ENCODE measurements around the gene SEC24C.
"Not testable (repeated sequence)": the region's sequence is repeated elsewhere in the genome, so short reads cannot be mapped to it uniquely, and the experiment has no call there.

SEC24C gene, protein sequence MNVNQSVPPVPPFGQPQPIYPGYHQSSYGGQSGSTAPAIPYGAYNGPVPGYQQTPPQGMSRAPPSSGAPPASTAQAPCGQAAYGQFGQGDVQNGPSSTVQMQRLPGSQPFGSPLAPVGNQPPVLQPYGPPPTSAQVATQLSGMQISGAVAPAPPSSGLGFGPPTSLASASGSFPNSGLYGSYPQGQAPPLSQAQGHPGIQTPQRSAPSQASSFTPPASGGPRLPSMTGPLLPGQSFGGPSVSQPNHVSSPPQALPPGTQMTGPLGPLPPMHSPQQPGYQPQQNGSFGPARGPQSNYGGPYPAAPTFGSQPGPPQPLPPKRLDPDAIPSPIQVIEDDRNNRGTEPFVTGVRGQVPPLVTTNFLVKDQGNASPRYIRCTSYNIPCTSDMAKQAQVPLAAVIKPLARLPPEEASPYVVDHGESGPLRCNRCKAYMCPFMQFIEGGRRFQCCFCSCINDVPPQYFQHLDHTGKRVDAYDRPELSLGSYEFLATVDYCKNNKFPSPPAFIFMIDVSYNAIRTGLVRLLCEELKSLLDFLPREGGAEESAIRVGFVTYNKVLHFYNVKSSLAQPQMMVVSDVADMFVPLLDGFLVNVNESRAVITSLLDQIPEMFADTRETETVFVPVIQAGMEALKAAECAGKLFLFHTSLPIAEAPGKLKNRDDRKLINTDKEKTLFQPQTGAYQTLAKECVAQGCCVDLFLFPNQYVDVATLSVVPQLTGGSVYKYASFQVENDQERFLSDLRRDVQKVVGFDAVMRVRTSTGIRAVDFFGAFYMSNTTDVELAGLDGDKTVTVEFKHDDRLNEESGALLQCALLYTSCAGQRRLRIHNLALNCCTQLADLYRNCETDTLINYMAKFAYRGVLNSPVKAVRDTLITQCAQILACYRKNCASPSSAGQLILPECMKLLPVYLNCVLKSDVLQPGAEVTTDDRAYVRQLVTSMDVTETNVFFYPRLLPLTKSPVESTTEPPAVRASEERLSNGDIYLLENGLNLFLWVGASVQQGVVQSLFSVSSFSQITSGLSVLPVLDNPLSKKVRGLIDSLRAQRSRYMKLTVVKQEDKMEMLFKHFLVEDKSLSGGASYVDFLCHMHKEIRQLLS

GRCh38 chr10:73743905-73744663 lies at the start of gene SEC24C:
Gene SEC24C, plus strand, starts transcription at chr10:73744372. Its CDS starts 2,461 bp downstream, at chr10:73746833.
- peak; percentile 95 for DNase-seq (ENCODE audit: low spot score)

DNA sequence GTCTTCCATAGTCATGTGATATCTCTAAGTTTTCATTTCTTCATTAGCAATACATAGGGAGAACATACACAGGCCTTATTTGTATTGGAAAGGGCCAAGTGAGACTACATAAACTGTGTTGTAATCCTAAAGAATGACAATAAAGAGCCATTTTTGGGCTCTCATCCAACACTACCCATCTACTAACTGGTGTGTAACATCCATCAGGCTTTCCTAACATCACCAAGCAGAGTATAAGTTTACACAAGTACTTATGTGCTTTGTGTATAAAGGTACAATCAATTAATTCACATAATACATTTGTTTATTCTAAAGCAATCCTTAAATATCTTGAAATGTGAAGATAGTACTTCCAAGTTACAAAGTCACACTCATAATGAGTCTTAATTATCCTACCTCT lies 48.9 kb upstream of the SEC24C start:
- DNase-seq (ENCODE audit: low spot score), result not testable (repeated sequence)

DNA sequence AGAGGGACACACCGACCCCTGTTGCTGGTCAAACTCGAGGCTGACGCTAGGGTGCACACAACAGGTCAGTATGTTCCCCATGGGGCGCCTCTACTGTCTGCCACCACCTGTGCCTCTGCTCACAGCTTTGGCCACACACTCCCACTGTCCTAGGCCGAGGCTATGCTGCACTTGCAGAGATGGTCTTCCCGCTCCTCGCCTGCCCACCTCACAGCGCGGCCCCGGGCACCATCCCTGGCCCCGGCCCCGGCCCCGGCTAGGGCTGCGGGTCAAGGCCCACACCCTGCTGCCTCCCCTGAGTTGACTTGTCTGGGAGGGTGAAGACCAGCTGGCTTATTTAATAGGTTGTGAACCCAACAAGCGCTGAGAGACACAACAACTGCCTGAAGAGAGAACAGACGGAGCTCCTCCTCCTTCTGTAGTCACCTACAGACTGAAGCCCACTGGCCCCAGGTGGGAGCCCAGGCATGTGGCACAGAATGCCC lies 46.5 kb upstream of the SEC24C start, which contains the start of gene AGAP5:
AGAP5 (minus strand) TSS at position 435 of the 485 bp plus-strand sequence; CDS start at position 81, 354 bp downstream.
- DNase-seq (ENCODE audit: low spot score), result not testable (repeated sequence)

GRCh38 chr10:73698819-73699218 lies 45.4 kb upstream of the SEC24C start:
- DNase-seq (ENCODE audit: low spot score), result not testable (repeated sequence)

DNA sequence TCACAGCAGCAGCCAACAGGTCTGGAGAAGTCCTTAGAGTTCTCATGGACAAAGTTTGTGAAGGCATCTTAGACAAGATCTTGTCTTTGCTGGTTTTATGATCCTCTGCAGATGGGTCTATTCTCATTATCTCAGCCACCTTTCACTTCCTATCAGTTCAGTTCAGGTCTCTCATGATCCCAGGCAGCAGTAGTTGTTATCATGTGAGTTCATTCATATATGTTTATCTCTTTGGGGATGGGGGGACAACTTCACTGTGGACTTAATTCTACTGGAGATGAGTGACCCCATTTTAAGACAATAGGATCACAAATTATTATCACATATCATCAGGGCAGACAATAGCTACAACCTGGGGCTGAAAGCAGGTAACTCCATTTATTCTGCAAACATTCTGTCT lies 40.2 kb upstream of the SEC24C start:
- DNase-seq (ENCODE audit: low spot score), result not testable (repeated sequence)

- DNase-seq (ENCODE audit: low spot score), result not testable (repeated sequence)
These were observed 38.6 kb upstream of the SEC24C start for GRCh38 chr10:73705506-73706072.

DNA sequence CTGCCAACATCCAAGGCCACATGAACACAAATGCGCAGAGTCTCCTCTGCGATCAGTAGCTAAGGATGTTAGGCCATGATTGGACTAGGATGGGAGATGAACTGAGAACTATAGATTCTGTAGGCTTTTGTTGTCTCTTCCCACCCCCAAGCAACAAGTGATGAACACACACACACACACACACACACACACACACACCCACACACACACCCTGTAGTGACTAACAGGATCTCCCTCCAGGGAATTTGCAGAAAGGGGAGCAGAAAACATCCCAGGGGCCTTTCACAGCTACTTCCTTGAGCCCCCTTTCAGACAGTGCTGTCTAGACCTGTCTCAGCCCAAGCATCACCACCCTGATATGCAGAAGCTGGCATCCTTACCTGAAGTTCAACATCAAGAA lies 37.7 kb upstream of the SEC24C start:
- DNase-seq (ENCODE audit: low spot score), result not testable (repeated sequence)

- not testable (repeated sequence) for DNase-seq (ENCODE audit: low spot score)
These were observed 36.5 kb upstream of the SEC24C start for GRCh38 chr10:73707628-73708027.

DNA sequence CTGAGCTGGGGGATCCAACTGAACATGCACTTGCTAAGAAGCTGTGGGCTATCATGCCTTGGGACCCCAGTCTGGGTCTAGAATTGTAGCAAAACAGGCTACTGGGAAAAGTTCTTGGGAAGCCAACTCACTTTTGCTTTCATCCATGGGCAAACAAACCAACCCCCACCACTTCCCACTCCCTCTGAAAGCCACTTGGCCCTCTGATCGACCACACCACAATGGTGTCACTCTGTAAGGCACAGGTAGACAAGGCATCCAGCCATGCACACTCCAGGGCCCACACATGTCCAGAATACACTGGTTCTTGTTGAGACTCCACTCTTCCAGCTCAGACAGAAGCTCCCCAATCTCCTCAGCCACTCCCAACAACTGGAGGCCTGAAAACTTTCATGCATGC lies 36.0 kb upstream of the SEC24C start:
- DNase-seq (ENCODE audit: low spot score), result not testable (repeated sequence)

DNA sequence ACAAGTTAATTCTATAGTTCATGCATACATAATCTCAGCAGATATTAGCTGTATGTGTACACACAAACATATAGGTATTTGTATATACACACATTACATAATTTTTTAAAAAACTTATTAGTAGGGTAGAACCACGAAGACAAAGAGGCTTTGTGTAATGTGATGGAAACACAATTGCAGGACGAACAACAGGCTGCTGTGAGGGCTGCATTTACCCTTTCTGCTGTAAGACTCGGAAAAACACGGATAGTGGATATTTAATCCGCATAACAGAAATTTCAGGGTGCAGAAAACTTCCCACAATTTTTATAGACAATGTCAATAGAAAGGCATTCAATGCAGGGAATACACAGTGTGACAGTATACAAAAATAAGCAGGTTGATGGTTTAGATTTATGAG lies 32.5 kb upstream of the SEC24C start:
- not testable (repeated sequence) for DNase-seq (ENCODE audit: low spot score)

- DNase-seq (ENCODE audit: low spot score), result not testable (repeated sequence)
These were observed 30.3 kb upstream of the SEC24C start for GRCh38 chr10:73713912-73714311.

- not testable (repeated sequence) for DNase-seq (ENCODE audit: low spot score)
These were observed 29.7 kb upstream of the SEC24C start for GRCh38 chr10:73714483-73714882.

DNA sequence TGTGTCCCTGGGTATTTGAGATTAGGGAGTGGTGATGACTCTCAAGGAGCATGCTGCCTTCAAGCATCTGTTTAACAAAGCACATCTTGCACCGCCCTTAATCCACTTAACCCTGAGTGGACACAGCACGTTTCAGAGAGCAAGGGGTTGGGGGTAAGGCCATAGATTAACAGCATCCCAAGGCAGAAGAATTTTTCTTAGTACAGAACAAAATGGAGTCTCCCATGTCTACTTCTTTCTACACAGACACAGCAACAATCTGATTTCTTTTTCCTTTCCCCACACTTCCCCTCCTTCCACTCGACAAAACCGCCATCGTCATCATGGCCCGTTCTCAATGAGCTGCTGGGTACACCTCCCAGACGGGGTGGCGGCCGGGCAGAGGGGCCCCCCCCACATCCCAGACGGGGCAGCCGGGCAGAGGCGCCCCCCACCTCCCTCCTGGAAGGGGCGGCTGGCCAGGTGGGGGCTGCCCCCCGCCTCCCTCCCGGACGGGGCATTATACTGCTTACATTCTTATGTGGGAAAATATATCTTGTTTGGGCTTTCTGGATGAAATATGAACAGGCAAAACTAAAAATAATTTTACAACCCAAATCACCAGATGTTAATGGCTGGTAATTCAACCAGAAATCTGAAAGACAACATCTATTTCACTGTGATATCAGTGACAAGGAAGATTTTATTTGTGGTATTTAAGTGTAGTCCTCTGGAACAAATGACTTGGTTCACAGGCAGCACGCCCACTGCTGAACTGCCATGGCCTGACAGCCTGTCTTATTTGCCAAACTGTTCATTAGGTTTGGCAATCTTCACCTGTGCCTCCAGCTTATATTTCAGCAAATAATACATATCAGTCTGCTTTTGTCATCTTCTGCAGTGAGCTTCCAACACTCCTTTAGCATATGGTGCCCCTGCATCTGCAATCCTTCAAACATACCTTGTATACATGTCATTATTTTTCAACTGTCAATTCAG lies 28.7 kb upstream of the SEC24C start:
- not testable (repeated sequence) for DNase-seq (ENCODE audit: low spot score)

- no peak for DNase-seq (ENCODE audit: low spot score)
These were observed 27.9 kb upstream of the SEC24C start for GRCh38 chr10:73716251-73716650.

- no peak for DNase-seq (ENCODE audit: low spot score)
These were observed 26.6 kb upstream of the SEC24C start for GRCh38 chr10:73717556-73717955.

DNA sequence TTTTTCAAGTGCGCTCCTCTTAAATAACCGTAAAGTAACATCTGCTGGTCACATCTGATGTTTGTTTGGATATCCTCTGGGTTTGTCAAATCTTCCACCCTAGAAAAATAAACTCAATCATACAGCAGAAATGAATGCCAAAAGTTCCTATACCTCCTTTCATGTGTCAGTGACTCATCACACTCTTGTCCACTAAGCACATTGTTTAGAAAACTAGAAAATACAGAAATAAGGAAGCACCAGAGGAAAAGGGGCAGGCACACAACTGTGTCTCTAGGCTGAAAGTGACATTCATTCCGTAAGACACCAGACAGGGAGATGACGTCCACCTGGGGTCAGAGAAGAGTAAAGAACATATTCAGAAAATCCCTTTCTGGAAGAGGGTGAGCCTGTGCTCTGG lies 23.6 kb upstream of the SEC24C start:
- not testable (repeated sequence) for DNase-seq (ENCODE audit: low spot score)

GRCh38 chr10:73723516-73723915 lies 20.7 kb upstream of the SEC24C start:
- no peak for DNase-seq (ENCODE audit: low spot score)

- not testable (repeated sequence) for DNase-seq (ENCODE audit: low spot score)
These were observed 14.4 kb upstream of the SEC24C start for GRCh38 chr10:73729781-73730152.

DNA sequence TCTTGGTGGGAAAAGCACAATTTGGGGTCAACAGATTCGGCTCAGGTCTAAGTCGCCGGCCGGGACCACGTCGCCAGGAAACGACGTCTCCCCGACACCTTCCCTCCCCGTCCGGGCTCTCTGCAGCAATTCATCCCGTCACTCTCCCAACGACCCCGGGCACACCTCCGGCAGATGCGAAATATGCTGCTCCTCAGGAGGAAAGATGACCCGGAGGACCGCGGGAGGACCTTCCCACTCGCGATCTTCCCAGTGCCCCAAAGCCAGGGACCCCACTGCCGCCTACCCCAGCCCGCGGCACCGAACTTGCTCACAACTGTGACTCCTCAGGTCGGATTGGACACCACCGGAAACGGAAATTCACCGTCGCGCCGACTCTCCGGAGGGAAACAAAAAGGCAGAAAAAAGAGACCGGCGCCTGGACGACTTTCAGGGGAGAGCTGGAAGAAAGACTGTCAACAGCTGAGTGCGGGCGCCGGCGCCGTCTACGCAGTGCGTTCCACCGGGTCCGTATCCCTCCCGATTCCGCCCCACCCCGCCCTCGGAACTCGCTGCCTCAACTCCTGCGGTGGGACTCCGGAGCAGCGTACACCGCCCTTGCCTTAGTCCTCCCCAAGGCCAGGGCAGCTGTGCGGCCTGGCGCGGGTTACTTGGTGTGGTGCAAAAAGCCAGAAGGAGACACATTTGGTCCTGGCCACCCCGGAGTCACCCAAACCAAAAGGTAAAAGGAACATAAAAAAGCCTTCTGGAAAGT lies 13.8 kb upstream of the SEC24C start:
- DNase-seq (ENCODE audit: low spot score), result peak; percentile 88

Measured in kidney capillary endothelial cell (primary cell).